ENCODE measurements around the gene ZBTB46. TPM values are rescaled to one million over a fixed set of nuclear protein-coding genes. Genes with fewer than 3 reads are reported as not detected.

ZBTB46 gene
- 3.5 and 4.4 TPM in 2 replicates for total RNA-seq

GRCh38 chr20:63830841-63831588 is at the start of gene ZBTB46:
ZBTB46 (minus strand) TSS chr20:63831264; CDS start chr20:63790757, 40,507 bp downstream.

GRCh38 chr20:63864978-63865640 is 34.0 kb upstream of the ZBTB46 start, which contains the start of gene TPD52L2:
TPD52L2 (plus strand) TSS chr20:63865270; CDS start chr20:63865366, 96 bp downstream.

GRCh38 chr20:63861365-63861934 is 30.4 kb upstream of the ZBTB46 start, which contains the start of gene ABHD16B:
ABHD16B (plus strand) TSS chr20:63861498; CDS start chr20:63861541, 43 bp downstream.

GRCh38 chr20:63739130-63740069 is 91.7 kb downstream of the ZBTB46 start, which contains the start of gene SLC2A4RG:
SLC2A4RG (plus strand) TSS chr20:63739776; CDS start chr20:63739913, 137 bp downstream.

GRCh38 chr20:63735859-63736718 is 95.0 kb downstream of the ZBTB46 start, which contains the start of gene LIME1:
LIME1 (plus strand) TSS chr20:63736664; CDS start chr20:63737550, 886 bp downstream.

GRCh38 chr20:63707558-63708300 is 123.3 kb downstream of the ZBTB46 start, which contains the start of the genes ARFRP1 and ZGPAT:
ARFRP1 (minus strand) TSS chr20:63707976; CDS start chr20:63707091, 885 bp downstream.
ZGPAT (plus strand) TSS chr20:63708039; CDS start chr20:63708581, 542 bp downstream.

GRCh38 chr20:63696628-63697356 is 134.3 kb downstream of the ZBTB46 start, which contains the start of gene TNFRSF6B:
TNFRSF6B (plus strand) TSS chr20:63696652; CDS start chr20:63696768, 116 bp downstream.

Small RNA genes within 50 kb of the gene (small RNA-seq; reads per million reads assigned to genes)
- gene LIME1 (not detected), gene TNFRSF6B (not detected)

Other genes starting within 250 kb of the ZBTB46 start
- gene GMEB2, start 204.2 kb downstream of the ZBTB46 start, total RNA-seq: 8.6 and 9.0 TPM in 2 replicates
- gene STMN3, start 177.8 kb downstream of the ZBTB46 start, total RNA-seq: 9.8 and 11.6 TPM in 2 replicates
- gene RTEL1, start 173.0 kb downstream of the ZBTB46 start, total RNA-seq: 11.0 and 12.2 TPM in 2 replicates
- 2.9 and 5.4 TPM in 2 replicates for gene TNFRSF6B, start 134.6 kb downstream of the ZBTB46 start, total RNA-seq
- gene ARFRP1, start 123.3 kb downstream of the ZBTB46 start, total RNA-seq: 23.0 and 23.5 TPM in 2 replicates
- gene ZGPAT, start 123.2 kb downstream of the ZBTB46 start, total RNA-seq: 14.5 and 15.0 TPM in 2 replicates
- 1.3 and 1.6 TPM in 2 replicates for gene LIME1, start 94.6 kb downstream of the ZBTB46 start, total RNA-seq
- gene SLC2A4RG, start 91.5 kb downstream of the ZBTB46 start, total RNA-seq: 33.6 and 34.5 TPM in 2 replicates
- gene ABHD16B, start 30.2 kb upstream of the ZBTB46 start, total RNA-seq: not detected in 2 replicates
- gene TPD52L2, start 34.0 kb upstream of the ZBTB46 start, total RNA-seq: 154 and 159 TPM in 2 replicates
- 41.2 and 41.3 TPM in 2 replicates for gene DNAJC5, start 63.9 kb upstream of the ZBTB46 start, total RNA-seq
- gene UCKL1, start 125.2 kb upstream of the ZBTB46 start, total RNA-seq: 9.2 and 11.8 TPM in 2 replicates
- 9.2 and 10.2 TPM in 2 replicates for gene ZNF512B, start 138.7 kb upstream of the ZBTB46 start, total RNA-seq
- 0.43 and 0.65 TPM in 2 replicates for gene SAMD10, start 148.4 kb upstream of the ZBTB46 start, total RNA-seq
- gene PRPF6, start 149.9 kb upstream of the ZBTB46 start, total RNA-seq: 56.5 and 57.6 TPM in 2 replicates
- 1.2 and 1.4 TPM in 2 replicates for gene C20orf204, start 204.9 kb upstream of the ZBTB46 start, total RNA-seq
- 0.22 TPM in 1 of 2 replicates, not detected in the other for gene SOX18, start 218.4 kb upstream of the ZBTB46 start, total RNA-seq
- gene TCEA2, start 231.9 kb upstream of the ZBTB46 start, total RNA-seq: 17.5 and 20.9 TPM in 2 replicates
- 7.1 and 8.0 TPM in 2 replicates for gene RGS19, start 248.3 kb upstream of the ZBTB46 start, total RNA-seq
- 0.52 and 0.86 TPM in 2 replicates for gene OPRL1, start 248.8 kb upstream of the ZBTB46 start, total RNA-seq